Ovary (tissue), 9 donors: ENCODE data around the gene DNAJC6. TPM values are rescaled to one million over a fixed set of nuclear protein-coding genes. Genes with fewer than 3 reads are reported as not detected.

Experiments used
- DNase-seq, 5 donors: peaks; one replicate each; pipeline ENCODE4 v3.0.0-alpha.2; 2019 to 2020
- H3K27ac ChIP-seq, 2 donors: fragments of 200-600 bp; one replicate each; pipeline versions ENCODE4 v1.5.1 to v1.8.0; 2019 to 2022
- H3K27me3 ChIP-seq: fragments of 200-600 bp; one replicate; pipeline ENCODE4 v1.8.0; 2022
- H3K36me3 ChIP-seq: fragments of 200-600 bp; sonication (generic); one replicate; pipeline ENCODE4 v1.5.1; 2019
- H3K4me1 ChIP-seq: one replicate; pipeline ENCODE4 v1.8.1; 2013; ENCODE audit warnings: mild to moderate bottlenecking, moderate library complexity; ENCODE audit not compliant: insufficient read depth
- H3K4me3 ChIP-seq: fragments of 200-600 bp; sonication (generic); one replicate; pipeline ENCODE4 v1.5.1; 2017
- H3K9me3 ChIP-seq, 2 donors: fragments of 200-600 bp in 1 of 2; sonication (generic) in 1 of 2; one replicate each; pipeline versions ENCODE4 v1.5.1 to v1.8.1; 2013 to 2019; ENCODE audit warnings: mild to moderate bottlenecking in 1 of 2, moderate library complexity in 1 of 2
- EP300 ChIP-seq: sonication (generic); formaldehyde crosslinking; IDR thresholded peaks from one replicate; pipeline ENCODE4 v1.6.1; 2017; ENCODE audit warnings: antibody characterized with exemption
- POLR2A ChIP-seq: fragments of 450-650 bp; IDR thresholded peaks from one replicate; pipeline ENCODE4 v1.6.1; 2017; ENCODE audit warnings: antibody characterized with exemption, mild to moderate bottlenecking, moderate library complexity
- WGBS, 3 donors: extraction: QIAGEN DNeasy Blood & Tissue Kit in 1 of 3; methylation state at CpG; one replicate each; pipeline versions ENCODE4 v1.1.5 to v1.1.7; 2013 to 2017; 5-methylcytosine and 5-hydroxymethylcytosine counted together
- intact Hi-C, 4 donors: fragments of 100-400 bp; cut with DNase I; formaldehyde crosslinking; loops; one replicate each; pipeline versions ENCODE4 v1.11.0 to v1.15.1; 2022 to 2023
- polyA plus RNA-seq, 2 donors: library from polyadenylated mRNA; stranded (reverse); fragments of 200-250 nt in 1 of 2; fragments of 350-450 nt in 1 of 2; fragmentation: Illumina TruSeq in 1 of 2; extraction: RNeasy Lipid Tissue Mini Kit (QIAGEN cat#74804) in 1 of 2; gene quantifications; one replicate each; pipeline ENCODE4 v1.2.3, GENCODE V29; 2013 to 2014
- total RNA-seq, 7 donors: library from RNA; depleted of rRNA in 2 of 7; stranded (reverse); fragments of >200 nt in 2 of 7; fragmentation: NEBNext Ultra II Directional in 3 of 7; extraction: Animal tissue kit (Norgen Biotek cat#: 25700) in 3 of 7; gene quantifications; one replicate each; pipeline versions ENCODE4 v1.1.0 to v1.2.4, GENCODE V29; 2016 to 2023
- TF ChIP-seq, protein P1 (sequence below), 3 donors: fragments of 450-650 bp in 2 of 3; fragments of 200-600 bp in 1 of 3; IDR thresholded peaks; one replicate each; pipeline versions ENCODE4 v1.5.1 to v1.8.0; 2016 to 2022; ENCODE audit warnings: antibody characterized with exemption in 3 of 3, mild to moderate bottlenecking in 1 of 3
- donor health status: DM: no; HTN: no; CAD: no; lungs with moderate emphysema.
- donor health status: DM: no; HTN: no; CAD: no.
- donor health status: Bipolar disorder and iron deficiency.
- donor health status: DM: yes; HTN: yes; CAD: no.
- donor health status: DM: no; HTN: no; CAD: no.
- donor health status: DM: yes; HTN: yes; CAD: no.

Gene DNAJC6
- total and polyA plus RNA-seq, 9 donors, result 0.48 to 2.7 (median 1.5) TPM

- no peaks in the 10 kb centered on the region for H3K4me1 ChIP-seq
Observed at GRCh38 chr1:65401612-65402011, 92.3 kb downstream of the DNAJC6 start.

GRCh38 chr1:65404941-65405340, 95.6 kb downstream of the DNAJC6 start:
- intact Hi-C loops, result no loop called here
- H3K36me3 ChIP-seq, result no peaks in the 10 kb centered on the region
- TF ChIP-seq POLR2A (no peak), EP300 (no peak)
- TF ChIP-seq, protein P1, sequence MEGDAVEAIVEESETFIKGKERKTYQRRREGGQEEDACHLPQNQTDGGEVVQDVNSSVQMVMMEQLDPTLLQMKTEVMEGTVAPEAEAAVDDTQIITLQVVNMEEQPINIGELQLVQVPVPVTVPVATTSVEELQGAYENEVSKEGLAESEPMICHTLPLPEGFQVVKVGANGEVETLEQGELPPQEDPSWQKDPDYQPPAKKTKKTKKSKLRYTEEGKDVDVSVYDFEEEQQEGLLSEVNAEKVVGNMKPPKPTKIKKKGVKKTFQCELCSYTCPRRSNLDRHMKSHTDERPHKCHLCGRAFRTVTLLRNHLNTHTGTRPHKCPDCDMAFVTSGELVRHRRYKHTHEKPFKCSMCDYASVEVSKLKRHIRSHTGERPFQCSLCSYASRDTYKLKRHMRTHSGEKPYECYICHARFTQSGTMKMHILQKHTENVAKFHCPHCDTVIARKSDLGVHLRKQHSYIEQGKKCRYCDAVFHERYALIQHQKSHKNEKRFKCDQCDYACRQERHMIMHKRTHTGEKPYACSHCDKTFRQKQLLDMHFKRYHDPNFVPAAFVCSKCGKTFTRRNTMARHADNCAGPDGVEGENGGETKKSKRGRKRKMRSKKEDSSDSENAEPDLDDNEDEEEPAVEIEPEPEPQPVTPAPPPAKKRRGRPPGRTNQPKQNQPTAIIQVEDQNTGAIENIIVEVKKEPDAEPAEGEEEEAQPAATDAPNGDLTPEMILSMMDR (IDR thresholded peaks at IDR 0.05), result no peak

More at GRCh38 chr1:65401612-65402011, 92.3 kb downstream of the DNAJC6 start:
- 62 to 77% (median 65%) methylated on average over 3 of the region's 3 CpGs for WGBS, 3 donors
- no peak overlapping the region for H3K27ac ChIP-seq
- intact Hi-C loops, result no loop called here
- no peak for DNase-seq
- no peaks in the 10 kb centered on the region for H3K27me3 ChIP-seq
- H3K9me3 ChIP-seq, result no peaks in the 10 kb centered on the region
- no peak overlapping the region for H3K4me3 ChIP-seq
- no peaks in the 10 kb centered on the region for H3K36me3 ChIP-seq
- no peak for TF ChIP-seq POLR2A
- TF ChIP-seq, protein P1 (IDR thresholded peaks at IDR 0.05), result no peak
- no peak for TF ChIP-seq EP300

DNA sequence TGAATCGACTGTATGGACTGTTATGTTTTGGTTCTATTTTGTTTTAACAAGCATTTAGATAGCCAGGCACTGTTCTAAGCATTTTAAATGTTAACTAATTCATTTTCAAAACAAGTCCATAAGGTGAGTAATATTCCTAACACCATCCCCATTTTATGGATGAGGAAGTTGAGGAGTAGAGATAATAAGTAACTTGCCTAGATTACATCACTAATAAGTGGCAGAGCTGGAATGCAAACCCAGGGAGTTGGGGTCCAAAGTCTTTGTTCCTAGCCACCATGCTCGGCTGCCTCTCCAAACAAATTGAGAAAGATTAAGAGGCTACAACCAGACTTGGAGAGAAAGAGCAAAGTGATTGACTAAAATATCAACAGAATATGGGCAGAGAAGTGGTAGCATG, 98.5 kb downstream of the DNAJC6 start:
- TF ChIP-seq, protein P1 (IDR thresholded peaks at IDR 0.05), result no peak
- TF ChIP-seq POLR2A, result no peak
- TF ChIP-seq EP300, result no peak
- intact Hi-C loops, result no loop called here
- Histone ChIP-seq H3K4me3 (no peak overlapping the region), H3K4me1 (no peaks in the 10 kb centered on the region), H3K9me3 (no peaks in the 10 kb centered on the region), H3K27ac (no peak overlapping the region), H3K36me3 (no peaks in the 10 kb centered on the region), H3K27me3 (no peaks in the 10 kb centered on the region)
- WGBS, 3 donors, result 67 to 83% (median 78%) methylated on average over 2 of the region's 2 CpGs
- DNase-seq, result no peak

More at GRCh38 chr1:65404941-65405340, 95.6 kb downstream of the DNAJC6 start:
- no peak overlapping the region for H3K4me3 ChIP-seq
- no peaks in the 10 kb centered on the region for H3K9me3 ChIP-seq
- no peak overlapping the region for H3K27ac ChIP-seq
- H3K27me3 ChIP-seq, result no peaks in the 10 kb centered on the region
- no peaks in the 10 kb centered on the region for H3K4me1 ChIP-seq
- DNase-seq, result no peak

GRCh38 chr1:65409314-65409713, 100.0 kb downstream of the DNAJC6 start:
- WGBS, 3 donors, result 49 to 75% (median 69%) methylated on average over 1 of the region's 1 CpG
- intact Hi-C loops, result no loop called here

More at GRCh38 chr1:65409314-65409713, 100.0 kb downstream of the DNAJC6 start:
- Histone ChIP-seq H3K4me1 (no peaks in the 10 kb centered on the region), H3K4me3 (no peak overlapping the region), H3K27ac (no peak overlapping the region), H3K9me3 (no peaks in the 10 kb centered on the region), H3K36me3 (no peaks in the 10 kb centered on the region), H3K27me3 (no peaks in the 10 kb centered on the region)
- DNase-seq, result no peak
- TF ChIP-seq, protein P1 (IDR thresholded peaks at IDR 0.05), result no peak
- TF ChIP-seq EP300 (no peak), POLR2A (no peak)
